Sigmoid colon (tissue), 4 donors: ENCODE measurements around the gene TSPAN33.
"Not testable (repeated sequence)": the region's sequence is repeated elsewhere in the genome, so short reads cannot be mapped to it uniquely, and the experiment has no call there.

Experiments
- CTCF ChIP-seq, 4 experiments: fragments of 450-650 bp in 3 of 4; fragments of 200-600 bp in 1 of 4; IDR thresholded peaks; one replicate each; pipeline ENCODE4 v1.5.1; 2016 to 2019; ENCODE audit warnings: antibody characterized with exemption in 4 of 4, mild to moderate bottlenecking in 3 of 4, moderate library complexity in 2 of 4
- EP300 ChIP-seq, 4 donors: sonication (generic); formaldehyde crosslinking; IDR thresholded peaks; one replicate each; pipeline ENCODE4 v1.6.1; 2017; ENCODE audit warnings: antibody characterized with exemption in 4 of 4
- POLR2A ChIP-seq, 2 donors: fragments of 450-650 bp; IDR thresholded peaks; one replicate each; pipeline ENCODE4 v1.6.1; 2016; ENCODE audit warnings: antibody characterized with exemption in 2 of 2, mild to moderate bottlenecking in 2 of 2, moderate library complexity in 2 of 2
- POLR2AphosphoS5 ChIP-seq, 4 donors: sonication (generic); formaldehyde crosslinking; IDR thresholded peaks; one replicate each; pipeline ENCODE4 v1.6.1; 2017; ENCODE audit warnings: antibody characterized with exemption in 4 of 4

- not testable (repeated sequence) for TF ChIP-seq CTCF, POLR2AphosphoS5, POLR2A, EP300 (IDR thresholded peaks at IDR 0.05)
These were observed 74.7 kb downstream of the TSPAN33 start for GRCh38 chr7:129219166-129219565.
